Measurements from ENCODE around the gene ZNF555. TPM values are rescaled to one million over a fixed set of nuclear protein-coding genes. Genes with fewer than 3 reads are reported as not detected.

The ZNF555 gene
- total and polyA plus RNA-seq, 4 experiments from 2014 or later = 2.2 to 11.5 (median 8.1) TPM

DNA sequence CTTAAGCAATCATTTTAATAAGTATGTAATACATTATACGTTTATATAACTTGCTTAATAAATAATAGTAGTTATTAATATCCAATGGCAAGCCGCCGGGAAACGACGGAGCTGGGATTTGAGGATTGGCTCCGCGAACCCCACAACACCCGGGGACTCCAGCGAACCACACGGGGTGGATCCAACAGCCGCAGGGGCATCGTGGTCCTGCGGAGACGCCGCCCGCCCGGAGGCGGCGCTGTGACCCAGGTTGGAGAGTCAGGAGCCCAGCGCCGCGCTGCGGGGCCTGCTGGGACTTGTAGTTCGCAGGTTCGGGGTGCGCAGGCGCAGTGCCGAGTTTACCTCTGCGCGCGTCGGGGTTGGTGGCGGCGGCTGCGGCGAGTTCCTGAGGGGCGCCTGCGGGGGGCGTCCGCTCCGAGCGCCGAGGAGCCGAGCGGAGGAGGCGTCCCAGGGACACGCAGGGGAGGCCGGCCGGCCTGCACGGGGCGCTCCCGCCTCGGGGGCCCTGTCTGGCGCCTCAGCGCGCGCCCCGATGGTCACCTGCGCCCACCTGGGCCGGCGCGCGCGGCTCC is 21.6 kb upstream of the ZNF555 start, which contains the start of gene ZNF554:
Gene ZNF554, plus strand, starts transcription at position 329 of the 572 bp plus-strand sequence. Its CDS starts 204 bp downstream, at position 533.
- peaks cover 2 to 4% of the 10 kb centered on the region in 2 donors for H3K36me3 Mint-ChIP-seq
- H3K4me3 ChIP-seq (ENCODE audit: low read length in 2 of 2) = peak within 1 kb of the TSS; percentile 51 to 69
- CTCF ChIA-PET (ENCODE audit: partially characterized antibody) = interaction anchor here (0.7 to 1.3 kb wide), 7 partner anchors 16 to 56 kb away, joined by 3 to 4 read pairs (median 4); partner anchors contain the start of gene ZNF556

DNA sequence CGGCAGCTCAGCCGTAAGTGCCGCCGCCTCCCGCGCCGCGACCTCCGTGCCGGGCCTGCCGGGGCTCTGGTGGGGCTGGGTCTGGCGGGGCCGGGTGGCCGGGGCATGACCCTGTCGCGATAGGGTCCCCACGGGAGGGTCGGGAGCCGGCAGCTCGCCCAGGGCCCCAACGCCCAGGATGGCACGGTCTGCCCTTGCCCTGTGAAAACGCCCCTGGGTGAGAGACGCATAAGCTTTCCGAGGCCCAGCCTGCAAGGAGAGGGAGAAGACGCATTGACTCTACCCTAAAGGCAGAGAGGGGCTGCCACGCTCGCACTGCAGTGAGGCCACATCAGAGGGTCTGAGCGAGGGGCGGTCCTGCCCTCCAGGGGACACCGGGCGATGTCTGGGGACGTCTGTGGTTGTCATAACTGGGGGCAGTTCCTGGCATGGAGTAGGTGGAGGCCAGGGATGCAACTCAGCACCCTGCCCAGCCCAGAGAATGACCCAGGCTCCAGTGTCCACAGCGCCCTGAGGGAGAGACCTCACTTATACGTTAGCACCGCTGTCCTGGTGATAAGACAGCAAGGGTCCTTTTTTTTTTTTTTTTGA is 21.1 kb upstream of the ZNF555 start:
- H3K36me3 ChIP-seq (ENCODE audit: insufficient read depth, low read length) = no peaks in the 10 kb centered on the region
- H3K27me3 ChIP-seq (ENCODE audit: insufficient read depth, low read length) = no peaks in the 10 kb centered on the region
- ChIA-PET POLR2A (ENCODE audit: partially characterized antibody) (interaction anchor here (1.0 to 2.3 kb wide), 2 partner anchors 21 to 35 kb away, joined by 3 to 9 read pairs; partner anchors contain the start of genes THOP1 and ZNF555), CTCF (ENCODE audit: partially characterized antibody) (interaction anchor here (0.8 to 1.1 kb wide), 3 partner anchors 16 to 32 kb away, joined by 3 to 4 read pairs (median 4); no protein-coding TSS in a partner anchor)
- H3K9me3 ChIP-seq (ENCODE audit: control insufficient read depth in 1 of 2, low read length in 2 of 2) = no peaks in the 10 kb centered on the region
- peaks cover 3 to 6% of the 10 kb centered on the region in 2 donors for H3K36me3 Mint-ChIP-seq
- H3K4me3 Mint-ChIP-seq = peak overlapping the region; percentile 76 to 87 (median 84)
- H3K27ac Mint-ChIP-seq = peak overlapping the region in 1 of 7 donors; percentile 70
- H3K27ac ChIP-seq (ENCODE audit: low read depth, low read length) = peak overlapping the region; percentile 33
- no peaks in the 10 kb centered on the region for H3K9me3 Mint-ChIP-seq
- intact Hi-C loops (cut with micrococcal nuclease) = no loop called here
- peak overlapping the region; percentile 51 to 69 for H3K4me3 ChIP-seq (ENCODE audit: low read length in 2 of 2)
- DNase-seq = no peak
- peaks cover 4 to 18% (median 4%) of the 10 kb centered on the region in 4 donors for H3K4me1 Mint-ChIP-seq
- no peaks in the 10 kb centered on the region for H3K27me3 Mint-ChIP-seq
- H3K4me1 ChIP-seq (ENCODE audit: insufficient read depth, low read length) = peaks cover 8% of the 10 kb centered on the region

More for the DNA sequence above, 21.6 kb upstream of the ZNF555 start, which contains the start of gene ZNF554:
- no peaks in the 10 kb centered on the region for H3K9me3 ChIP-seq (ENCODE audit: control insufficient read depth in 1 of 2, low read length in 2 of 2)
- DNase-seq = peak; percentile 95 to 97 (median 97)
- no peaks in the 10 kb centered on the region for H3K27me3 ChIP-seq (ENCODE audit: insufficient read depth, low read length)
- H3K4me1 Mint-ChIP-seq = peaks cover 2 to 18% (median 4%) of the 10 kb centered on the region in 4 donors
- H3K9me3 Mint-ChIP-seq = no peaks in the 10 kb centered on the region
- POLR2A ChIA-PET (ENCODE audit: partially characterized antibody) = interaction anchor here (1.0 to 2.3 kb wide), 2 partner anchors 22 to 34 kb away, joined by 3 to 9 read pairs; partner anchors contain the start of genes THOP1 and ZNF555
- intact Hi-C loops (cut with micrococcal nuclease) = loop anchor here (1.0 to 10.0 kb wide), 4 partner anchors 22 to 215 kb away; partner anchors contain the start of genes THOP1 and ZNF555
- peaks cover 8% of the 10 kb centered on the region for H3K4me1 ChIP-seq (ENCODE audit: insufficient read depth, low read length)
- H3K36me3 ChIP-seq (ENCODE audit: insufficient read depth, low read length) = no peaks in the 10 kb centered on the region
- no peaks in the 10 kb centered on the region for H3K27me3 Mint-ChIP-seq
- peak within 1 kb of the TSS in 5 of 7 donors; percentile 42 to 70 (median 62) for H3K27ac Mint-ChIP-seq
- peak within 1 kb of the TSS; percentile 33 for H3K27ac ChIP-seq (ENCODE audit: low read depth, low read length)
- H3K4me3 Mint-ChIP-seq = peak within 1 kb of the TSS; percentile 76 to 88 (median 85)

DNA sequence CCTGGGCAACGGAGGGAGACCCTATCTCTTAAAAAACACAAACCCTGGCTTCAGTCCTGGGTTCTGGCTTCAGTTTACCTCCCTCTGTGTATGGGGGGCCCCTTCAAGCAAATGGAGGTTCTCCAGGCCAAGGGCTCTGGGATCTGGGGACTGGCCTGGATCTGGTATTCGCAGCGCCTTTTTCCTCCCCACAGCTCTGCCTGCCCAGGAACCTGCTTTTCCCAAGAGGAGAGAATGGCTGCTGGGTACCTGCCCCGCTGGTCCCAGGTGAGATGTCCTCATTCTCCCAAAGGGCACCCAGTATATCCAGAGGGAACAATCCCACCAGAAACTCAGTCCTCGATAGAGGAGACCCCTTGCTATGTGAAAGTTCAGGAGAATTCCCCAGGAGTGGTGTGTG is 18.4 kb upstream of the ZNF555 start:
- CTCF ChIA-PET (ENCODE audit: partially characterized antibody) = interaction anchor here (0.6 to 1.9 kb wide), 2 partner anchors 18 to 752 kb away, joined by 3 to 5 read pairs; partner anchors contain the start of gene ZNF555
- no peaks in the 10 kb centered on the region for H3K27me3 ChIP-seq (ENCODE audit: insufficient read depth, low read length)
- H3K27me3 Mint-ChIP-seq = no peaks in the 10 kb centered on the region
- H3K4me1 ChIP-seq (ENCODE audit: insufficient read depth, low read length) = peaks cover 8% of the 10 kb centered on the region
- H3K36me3 Mint-ChIP-seq = peaks cover 12 to 19% of the 10 kb centered on the region in 2 donors
- no peaks in the 10 kb centered on the region for H3K9me3 ChIP-seq (ENCODE audit: control insufficient read depth in 1 of 2, low read length in 2 of 2)
- H3K27ac ChIP-seq (ENCODE audit: low read depth, low read length) = no peak overlapping the region
- H3K9me3 Mint-ChIP-seq = peaks cover 0 to 5% (median under 1%) of the 10 kb centered on the region in 8 donors
- H3K4me1 Mint-ChIP-seq = peaks cover 4 to 18% (median 4%) of the 10 kb centered on the region in 4 donors
- H3K36me3 ChIP-seq (ENCODE audit: insufficient read depth, low read length) = peaks cover 3% of the 10 kb centered on the region
- intact Hi-C loops (cut with micrococcal nuclease) = no loop called here
- POLR2A ChIA-PET (ENCODE audit: partially characterized antibody) = interaction anchor here (1.1 kb wide), 1 partner anchor 23 kb away, joined by 3 read pairs; no protein-coding TSS in a partner anchor
- peak overlapping the region in 1 of 8 donors; percentile 25 for H3K4me3 Mint-ChIP-seq
- no peak overlapping the region for H3K27ac Mint-ChIP-seq
- no peak overlapping the region for H3K4me3 ChIP-seq (ENCODE audit: low read length in 2 of 2)
- no peak for DNase-seq

DNA sequence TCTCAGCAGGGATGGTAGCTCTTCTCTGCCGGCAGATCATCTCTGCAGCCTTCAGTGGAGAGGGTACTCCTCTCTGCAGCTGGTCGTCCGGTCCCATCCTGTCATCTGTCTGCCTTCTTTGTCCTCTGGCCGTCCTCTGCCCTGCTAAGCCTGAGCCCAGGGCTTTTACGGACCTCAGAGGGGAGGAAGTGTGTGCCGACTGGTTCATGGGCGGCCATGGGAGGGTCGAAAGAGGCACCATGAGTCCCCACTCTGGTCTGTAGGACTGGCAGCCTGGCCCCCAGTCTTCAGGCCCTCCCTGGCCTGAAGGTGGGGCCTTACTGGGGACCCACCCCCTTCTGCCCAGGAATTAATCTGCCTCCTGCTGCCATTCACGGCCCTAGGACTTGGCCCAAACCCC is 17.6 kb upstream of the ZNF555 start:
- CTCF ChIA-PET (ENCODE audit: partially characterized antibody) = interaction anchor here (1.9 kb wide), 1 partner anchor 17 kb away, joined by 5 read pairs; the partner anchor contains the start of gene ZNF555
- H3K4me3 Mint-ChIP-seq = no peak overlapping the region
- peaks cover 0 to 6% (median 2%) of the 10 kb centered on the region in 8 donors for H3K9me3 Mint-ChIP-seq
- no peak overlapping the region for H3K4me3 ChIP-seq (ENCODE audit: low read length in 2 of 2)
- H3K4me1 Mint-ChIP-seq = peaks cover 3 to 18% (median 4%) of the 10 kb centered on the region in 4 donors
- H3K4me1 ChIP-seq (ENCODE audit: insufficient read depth, low read length) = peaks cover 8% of the 10 kb centered on the region
- intact Hi-C loops (cut with micrococcal nuclease) = no loop called here
- H3K36me3 Mint-ChIP-seq = peaks cover 17 to 25% of the 10 kb centered on the region in 2 donors
- no peaks in the 10 kb centered on the region for H3K27me3 Mint-ChIP-seq
- POLR2A ChIA-PET (ENCODE audit: partially characterized antibody) = no interaction called here
- no peak overlapping the region for H3K27ac Mint-ChIP-seq
- H3K36me3 ChIP-seq (ENCODE audit: insufficient read depth, low read length) = peaks cover 6% of the 10 kb centered on the region
- DNase-seq = no peak
- H3K27ac ChIP-seq (ENCODE audit: low read depth, low read length) = no peak overlapping the region
- no peaks in the 10 kb centered on the region for H3K9me3 ChIP-seq (ENCODE audit: control insufficient read depth in 1 of 2, low read length in 2 of 2)
- H3K27me3 ChIP-seq (ENCODE audit: insufficient read depth, low read length) = no peaks in the 10 kb centered on the region

DNA sequence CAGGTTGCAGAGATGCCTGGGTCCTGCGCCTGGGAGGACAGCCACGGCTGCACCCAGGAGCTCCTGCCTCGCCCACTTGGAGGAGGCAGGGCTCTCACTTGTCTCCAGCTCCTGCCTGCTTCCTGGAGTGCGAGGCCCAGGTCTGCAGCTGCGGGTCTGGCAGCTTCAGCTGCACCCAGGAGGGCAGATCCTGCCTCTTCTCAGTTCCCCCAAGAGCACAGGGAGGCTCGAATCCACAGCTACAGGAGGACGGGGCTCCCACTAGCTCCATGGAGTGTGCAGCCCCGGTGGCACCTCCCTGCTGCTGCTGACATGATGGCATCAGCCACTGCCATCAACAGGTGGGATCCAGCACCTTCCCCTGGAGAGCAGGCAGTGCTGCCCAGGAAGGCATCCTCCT is 17.1 kb upstream of the ZNF555 start:
- Histone ChIP-seq H3K4me3 (ENCODE audit: low read length in 2 of 2) (no peak overlapping the region), H3K27ac (ENCODE audit: low read depth, low read length) (no peak overlapping the region), H3K9me3 (ENCODE audit: control insufficient read depth in 1 of 2, low read length in 2 of 2) (no peaks in the 10 kb centered on the region), H3K27me3 (ENCODE audit: insufficient read depth, low read length) (no peaks in the 10 kb centered on the region), H3K36me3 (ENCODE audit: insufficient read depth, low read length) (peaks cover 6% of the 10 kb centered on the region), H3K4me1 (ENCODE audit: insufficient read depth, low read length) (peaks cover 8% of the 10 kb centered on the region)
- ChIA-PET POLR2A (ENCODE audit: partially characterized antibody) (no interaction called here), CTCF (ENCODE audit: partially characterized antibody) (interaction anchor here (1.3 to 1.9 kb wide), 2 partner anchors 10 to 17 kb away, joined by 3 to 5 read pairs; partner anchors contain the start of gene ZNF555)
- intact Hi-C loops (cut with micrococcal nuclease) = no loop called here
- Mint-ChIP-seq H3K27me3 (no peaks in the 10 kb centered on the region), H3K27ac (no peak overlapping the region), H3K4me1 (peaks cover 3 to 18% (median 4%) of the 10 kb centered on the region in 4 donors), H3K4me3 (no peak overlapping the region), H3K36me3 (peaks cover 17 to 26% of the 10 kb centered on the region in 2 donors), H3K9me3 (peaks cover 0 to 11% (median 3%) of the 10 kb centered on the region in 8 donors)
- DNase-seq = no peak

DNA sequence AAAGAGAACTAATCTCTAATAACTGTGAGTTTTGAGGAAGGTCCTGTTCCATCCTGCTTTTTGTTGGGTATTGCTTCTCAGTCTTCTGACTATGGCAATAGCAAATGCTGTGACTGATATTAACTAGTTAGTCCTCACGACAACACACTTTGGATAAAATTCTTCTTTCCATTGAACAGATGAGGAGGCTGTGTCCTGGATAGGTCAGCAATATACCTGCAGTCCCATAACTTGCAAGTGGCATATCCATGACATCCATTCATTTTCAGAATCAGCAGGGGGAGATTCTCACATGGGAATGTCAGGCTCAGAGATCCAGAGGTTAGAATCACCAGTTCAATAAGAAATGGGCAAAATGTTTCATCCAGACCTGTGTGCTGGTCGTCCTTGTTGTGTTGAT is 14.3 kb upstream of the ZNF555 start:
- Mint-ChIP-seq H3K4me3 (no peak overlapping the region), H3K27ac (peak overlapping the region in 1 of 7 donors; percentile 71), H3K36me3 (peaks cover 23 to 38% of the 10 kb centered on the region in 2 donors), H3K27me3 (no peaks in the 10 kb centered on the region), H3K9me3 (peaks cover 0 to 34% (median 11%) of the 10 kb centered on the region in 8 donors), H3K4me1 (peaks cover 0 to 4% (median 2%) of the 10 kb centered on the region in 4 donors)
- no peak for DNase-seq
- intact Hi-C loops (cut with micrococcal nuclease) = no loop called here
- Histone ChIP-seq H3K27ac (ENCODE audit: low read depth, low read length) (no peak overlapping the region), H3K4me1 (ENCODE audit: insufficient read depth, low read length) (no peaks in the 10 kb centered on the region), H3K4me3 (ENCODE audit: low read length in 2 of 2) (no peak overlapping the region), H3K9me3 (ENCODE audit: control insufficient read depth in 1 of 2, low read length in 2 of 2) (no peaks in the 10 kb centered on the region), H3K27me3 (ENCODE audit: insufficient read depth, low read length) (no peaks in the 10 kb centered on the region), H3K36me3 (ENCODE audit: insufficient read depth, low read length) (peaks cover 6% of the 10 kb centered on the region)
- POLR2A ChIA-PET (ENCODE audit: partially characterized antibody) = no interaction called here
- CTCF ChIA-PET (ENCODE audit: partially characterized antibody) = no interaction called here

All from CD4-positive, alpha-beta memory T cell (primary cell).